ENCODE data around the gene LRRFIP2. TPM values are rescaled to one million over a fixed set of nuclear protein-coding genes. Genes with fewer than 3 reads are reported as not detected.

The LRRFIP2 gene, protein sequence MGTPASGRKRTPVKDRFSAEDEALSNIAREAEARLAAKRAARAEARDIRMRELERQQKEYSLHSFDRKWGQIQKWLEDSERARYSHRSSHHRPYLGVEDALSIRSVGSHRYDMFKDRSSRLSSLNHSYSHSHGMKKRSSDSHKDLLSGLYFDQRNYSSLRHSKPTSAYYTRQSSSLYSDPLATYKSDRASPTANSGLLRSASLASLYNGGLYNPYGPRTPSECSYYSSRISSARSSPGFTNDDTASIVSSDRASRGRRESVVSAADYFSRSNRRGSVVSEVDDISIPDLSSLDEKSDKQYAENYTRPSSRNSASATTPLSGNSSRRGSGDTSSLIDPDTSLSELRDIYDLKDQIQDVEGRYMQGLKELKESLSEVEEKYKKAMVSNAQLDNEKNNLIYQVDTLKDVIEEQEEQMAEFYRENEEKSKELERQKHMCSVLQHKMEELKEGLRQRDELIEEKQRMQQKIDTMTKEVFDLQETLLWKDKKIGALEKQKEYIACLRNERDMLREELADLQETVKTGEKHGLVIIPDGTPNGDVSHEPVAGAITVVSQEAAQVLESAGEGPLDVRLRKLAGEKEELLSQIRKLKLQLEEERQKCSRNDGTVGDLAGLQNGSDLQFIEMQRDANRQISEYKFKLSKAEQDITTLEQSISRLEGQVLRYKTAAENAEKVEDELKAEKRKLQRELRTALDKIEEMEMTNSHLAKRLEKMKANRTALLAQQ
- 34.9 and 48.6 TPM in 2 replicates for total RNA-seq

DNA sequence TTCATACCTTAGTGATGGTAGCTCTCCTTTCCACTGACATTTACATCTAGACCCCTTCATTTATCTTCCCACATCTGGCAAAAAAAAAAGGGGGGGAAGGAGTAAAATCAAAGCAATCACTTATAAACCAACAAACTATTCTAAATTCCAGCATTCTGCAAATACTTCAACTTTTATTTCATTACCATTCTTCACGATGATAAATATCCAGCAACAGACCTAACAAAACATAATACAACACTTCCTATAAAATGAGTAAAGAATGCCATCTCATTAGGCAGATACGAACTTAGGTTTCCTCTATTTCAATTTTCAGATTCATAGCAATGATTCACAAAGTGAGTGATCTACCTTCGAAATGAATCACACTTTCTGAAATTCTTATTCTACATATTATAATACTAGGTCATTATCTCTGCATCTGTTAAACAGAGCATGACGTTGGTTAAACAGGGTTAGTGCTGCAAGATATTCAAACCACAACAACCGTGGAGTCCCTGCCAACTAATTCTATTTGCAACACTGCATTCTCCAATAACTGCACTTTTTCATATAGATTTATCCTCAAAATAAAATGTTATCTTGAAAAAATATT, at the start of gene LRRFIP2:
Gene LRRFIP2, minus strand, starts transcription at position 51 of the 595 bp plus-strand sequence. CDS start 25,599 bp downstream, outside the sequence.

Other genes starting within 250 kb of the LRRFIP2 start
- gene TRANK1, start 229.5 kb downstream of the LRRFIP2 start, total RNA-seq = 4.3 and 6.0 TPM in 2 replicates
- gene EPM2AIP1, start 181.5 kb downstream of the LRRFIP2 start, total RNA-seq = 7.6 and 18.5 TPM in 2 replicates
- 49.8 and 54.5 TPM in 2 replicates for gene MLH1, start 181.1 kb downstream of the LRRFIP2 start, total RNA-seq
- 31.7 and 40.9 TPM in 2 replicates for gene GOLGA4, start 68.7 kb upstream of the LRRFIP2 start, total RNA-seq